GM21529 (cell line): ENCODE results near the gene GAL3ST3.
"Not testable (repeated sequence)": the region's sequence is repeated elsewhere in the genome, so short reads cannot be mapped to it uniquely, and the experiment has no call there.

Source experiments
- ATAC-seq: cut with Tn5 transposase; IDR thresholded peaks from one replicate; pipeline ENCODE4 v1.9.1; 2021; ENCODE audit not compliant: unreplicated experiment

Gene GAL3ST3

GRCh38 chr11:66014804-66015453, 34.0 kb downstream of the GAL3ST3 start:
- no peak for ATAC-seq

DNA sequence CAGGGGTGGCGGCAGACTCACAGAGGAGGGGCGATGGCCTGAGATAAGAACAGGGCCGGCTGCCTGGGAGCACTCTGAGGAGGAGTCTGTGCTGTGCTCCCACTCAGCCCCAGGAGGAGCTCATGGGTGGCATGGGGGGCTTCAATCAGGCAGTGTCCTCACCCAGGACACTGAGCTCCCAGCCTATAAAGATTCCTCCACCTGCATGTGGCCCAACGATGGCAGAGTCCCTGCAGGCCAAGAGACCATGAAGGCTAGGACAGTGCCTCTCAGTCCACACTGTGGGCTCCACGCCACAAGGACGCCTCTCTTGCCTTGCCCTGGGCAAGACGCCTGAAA, 35.2 kb downstream of the GAL3ST3 start:
- no peak for ATAC-seq

DNA sequence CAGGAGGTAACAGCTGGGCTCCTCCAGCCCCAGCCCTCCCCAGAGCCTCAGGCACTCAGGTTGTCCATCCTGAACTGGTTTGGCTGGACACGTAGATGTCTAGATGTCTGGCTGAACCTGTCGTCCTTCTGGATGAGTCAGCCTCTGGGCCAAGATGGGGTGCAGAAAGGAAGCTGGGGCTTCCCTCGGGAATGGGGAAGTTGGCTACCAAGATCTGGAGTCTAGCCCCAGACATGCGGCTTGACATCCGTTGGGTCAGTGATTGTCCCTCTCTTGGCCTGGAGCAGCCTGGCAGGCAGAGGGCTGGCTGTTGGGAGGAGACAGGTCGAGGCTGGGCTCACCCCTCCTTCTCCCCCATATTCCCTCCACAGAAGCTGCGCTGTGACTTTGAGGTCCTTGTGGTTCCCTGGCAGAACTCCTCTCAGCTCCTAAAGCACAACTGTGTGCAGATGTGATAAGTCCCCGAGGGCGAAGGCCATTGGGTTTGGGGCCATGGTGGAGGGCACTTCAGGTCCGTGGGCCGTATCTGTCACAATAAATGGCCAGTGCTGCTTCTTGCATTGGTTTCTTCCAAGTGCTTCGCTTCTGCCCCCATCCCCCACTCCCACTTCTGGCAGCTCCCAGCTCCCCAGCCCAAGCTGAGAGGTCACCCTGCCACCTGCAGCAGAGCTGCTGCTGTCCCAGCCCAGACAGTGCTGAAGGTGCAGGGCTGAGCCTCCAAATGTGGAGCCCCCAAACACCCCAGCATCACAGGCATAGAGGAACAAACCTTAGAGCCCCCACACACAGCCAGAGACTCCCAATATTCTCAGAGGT, 35.8 kb downstream of the GAL3ST3 start:
- ATAC-seq: no peak

DNA sequence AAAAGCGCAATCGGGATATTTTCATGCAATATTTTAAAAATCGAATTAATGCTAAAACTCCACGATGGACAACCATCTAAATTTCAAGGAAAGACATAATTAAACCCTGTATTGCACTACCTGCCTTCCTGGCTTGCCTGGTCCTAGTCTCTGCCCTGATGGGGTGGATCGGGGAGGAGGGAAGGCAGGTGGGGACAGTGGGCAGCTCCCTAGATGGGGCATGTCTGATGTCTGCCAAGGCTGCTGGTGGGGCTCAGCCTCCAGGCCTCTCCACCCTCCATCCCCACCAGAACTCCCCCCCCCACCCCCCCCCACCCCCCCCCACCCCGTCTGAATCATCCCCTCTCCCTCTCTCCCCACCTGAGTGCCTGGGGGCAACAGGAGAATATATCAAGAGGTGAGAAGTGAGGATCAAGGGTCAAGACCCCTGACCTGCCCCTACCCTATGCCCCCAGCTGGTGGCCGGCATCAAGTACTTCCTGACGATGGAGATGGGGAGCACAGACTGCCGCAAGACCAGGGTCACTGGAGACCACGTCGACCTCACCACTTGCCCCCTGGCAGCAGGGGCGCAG, 36.5 kb downstream of the GAL3ST3 start:
- ATAC-seq: no peak

DNA sequence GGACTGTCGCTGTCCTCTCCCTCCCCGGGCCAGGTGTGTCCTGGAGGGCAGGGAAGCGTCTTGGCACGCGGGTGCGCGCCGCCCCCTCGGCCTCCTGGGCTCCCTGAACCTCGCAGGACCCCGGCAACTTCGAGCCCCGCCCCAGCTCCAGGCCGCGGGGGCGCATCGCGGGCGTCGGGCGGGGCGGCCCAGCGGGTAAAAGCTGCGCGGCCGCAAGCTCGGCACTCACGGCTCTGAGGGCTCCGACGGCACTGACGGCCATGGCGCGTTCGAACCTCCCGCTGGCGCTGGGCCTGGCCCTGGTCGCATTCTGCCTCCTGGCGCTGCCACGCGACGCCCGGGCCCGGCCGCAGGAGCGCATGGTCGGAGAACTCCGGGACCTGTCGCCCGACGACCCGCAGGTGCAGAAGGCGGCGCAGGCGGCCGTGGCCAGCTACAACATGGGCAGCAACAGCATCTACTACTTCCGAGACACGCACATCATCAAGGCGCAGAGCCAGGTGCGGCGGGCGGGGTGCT, 37.1 kb downstream of the GAL3ST3 start, which contains the start of gene CST6:
Gene CST6 (plus strand): TSS at position 224 of the 519 bp plus-strand sequence. CDS start 37 bp downstream, at position 261.
- no peak for ATAC-seq

DNA sequence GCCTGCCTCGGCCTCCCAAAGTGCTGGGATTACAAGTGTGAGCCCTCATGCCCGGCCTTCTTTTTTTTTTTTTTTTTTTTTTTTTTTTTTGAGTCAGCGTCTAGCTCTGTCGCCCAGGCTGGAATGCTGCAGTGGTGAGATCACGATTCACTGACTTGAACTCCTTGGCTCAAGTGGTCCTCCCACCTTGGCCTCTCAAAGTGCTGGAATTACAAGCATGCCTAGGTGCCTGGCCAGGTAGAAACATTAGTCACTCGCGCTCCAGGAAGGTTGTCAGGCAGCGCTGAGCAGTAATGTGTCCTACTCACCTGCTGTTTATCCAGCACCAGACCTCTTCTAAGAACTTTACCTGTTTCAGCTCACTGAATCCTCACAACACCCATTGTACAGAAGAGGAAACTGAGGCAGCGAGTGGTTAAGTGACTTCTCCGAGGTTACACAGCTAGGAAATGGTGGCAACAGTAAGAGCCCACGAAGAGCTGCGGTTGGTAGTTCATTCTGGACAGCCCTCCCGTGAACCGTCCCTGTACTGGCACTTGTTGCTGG, 37.6 kb downstream of the GAL3ST3 start:
- ATAC-seq: no peak

- not testable (repeated sequence) for ATAC-seq
Measured at GRCh38 chr11:66010036-66010435, 38.9 kb downstream of the GAL3ST3 start.

DNA sequence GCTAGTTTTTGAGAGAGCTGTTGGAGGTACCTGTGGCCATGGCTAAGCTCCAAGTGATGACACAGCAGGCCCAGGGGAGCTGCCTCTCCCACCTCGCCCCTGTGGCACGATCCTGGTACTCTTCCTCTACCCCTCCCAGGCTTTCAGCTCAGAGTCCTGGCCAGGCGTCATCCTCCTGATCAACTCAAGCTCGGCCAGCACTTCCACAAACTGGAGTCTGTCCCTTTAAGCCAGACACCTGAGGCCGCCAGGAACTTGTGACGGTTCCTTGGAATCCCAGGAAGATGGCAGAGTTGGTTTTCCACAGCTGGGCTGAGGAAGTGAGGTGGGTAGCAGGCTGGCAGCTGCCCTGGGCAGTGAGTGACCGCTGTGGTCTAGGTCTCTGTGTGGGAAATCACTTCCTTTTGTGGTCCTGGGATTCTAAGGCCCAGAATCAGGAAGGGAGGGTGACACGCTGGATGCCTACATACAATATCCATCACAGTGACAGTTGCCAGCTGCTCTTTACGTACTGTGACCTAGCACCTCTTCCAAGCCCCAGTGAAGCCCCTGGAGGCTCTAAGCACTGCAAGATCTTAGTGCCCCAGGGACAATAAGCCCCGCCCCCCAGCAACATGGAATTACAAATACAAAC, 40.4 kb downstream of the GAL3ST3 start:
- ATAC-seq: no peak

DNA sequence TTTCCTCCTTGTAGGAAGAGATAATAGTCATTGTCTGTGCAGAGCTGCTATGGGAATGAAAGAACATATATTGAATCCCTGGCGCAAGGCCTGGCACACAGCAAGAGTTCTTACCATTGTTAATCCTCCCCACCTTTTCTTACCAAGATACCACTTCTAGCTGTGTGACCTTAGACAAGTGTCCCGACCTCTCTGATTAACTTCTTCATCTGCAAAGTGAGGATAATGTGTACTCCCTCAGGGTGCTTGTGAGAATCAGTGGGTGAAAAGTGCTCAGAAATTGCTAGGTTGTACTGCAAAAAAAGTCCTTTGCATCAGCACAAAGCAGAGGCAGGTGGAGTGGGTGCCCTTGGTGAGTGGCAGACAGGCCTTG, 40.9 kb downstream of the GAL3ST3 start:
- ATAC-seq: no peak

DNA sequence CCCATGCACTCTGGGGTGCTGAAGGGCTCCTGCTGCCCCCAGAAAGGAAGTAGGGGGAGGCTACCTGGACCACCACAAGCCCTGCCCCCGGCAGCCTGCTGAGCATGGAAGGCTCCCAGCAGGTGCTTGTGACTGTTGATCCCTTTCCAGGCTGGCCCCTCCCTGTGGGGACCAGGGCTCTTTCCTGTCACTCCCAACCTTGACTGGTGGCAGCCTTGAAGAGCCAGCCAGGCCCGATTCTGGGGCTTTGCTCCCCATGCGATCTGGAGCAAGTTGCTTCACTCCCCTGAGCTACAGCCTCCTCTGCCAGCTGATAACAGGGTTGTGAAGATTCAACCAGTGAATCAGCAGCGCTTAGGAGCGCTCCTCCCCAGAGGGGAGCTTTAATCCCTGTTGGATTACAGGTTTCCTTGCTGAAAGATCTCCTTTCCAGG, 41.7 kb downstream of the GAL3ST3 start:
- no peak for ATAC-seq

GRCh38 chr11:66006891-66007176, 42.1 kb downstream of the GAL3ST3 start:
- ATAC-seq: no peak

GRCh38 chr11:66006134-66006890, 42.6 kb downstream of the GAL3ST3 start:
- no peak for ATAC-seq

DNA sequence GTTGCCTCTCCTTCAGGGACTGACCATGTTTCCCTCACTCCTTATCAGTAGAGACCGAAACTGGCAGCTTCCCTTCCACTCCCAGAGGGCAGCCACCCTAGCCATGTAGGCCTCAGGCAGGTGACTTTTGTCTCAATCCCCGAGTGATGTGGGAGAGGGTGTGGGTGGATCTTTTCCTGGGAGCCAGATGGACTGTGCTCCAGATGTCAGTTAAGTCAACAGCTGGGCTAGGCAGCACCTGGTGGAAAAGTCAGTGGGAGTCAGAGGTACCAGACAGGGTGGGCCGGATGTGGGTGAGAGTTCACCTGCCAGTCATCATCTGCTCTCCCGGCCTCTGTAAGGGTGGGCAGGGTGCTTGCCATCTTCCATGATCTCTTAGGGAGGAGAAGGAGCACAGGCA, 44.8 kb downstream of the GAL3ST3 start:
- ATAC-seq: no peak

GRCh38 chr11:66003291-66003690, 45.7 kb downstream of the GAL3ST3 start:
- no peak for ATAC-seq

- peak; percentile 48 for ATAC-seq
Measured at GRCh38 chr11:66002648-66003225, 46.2 kb downstream of the GAL3ST3 start.

DNA sequence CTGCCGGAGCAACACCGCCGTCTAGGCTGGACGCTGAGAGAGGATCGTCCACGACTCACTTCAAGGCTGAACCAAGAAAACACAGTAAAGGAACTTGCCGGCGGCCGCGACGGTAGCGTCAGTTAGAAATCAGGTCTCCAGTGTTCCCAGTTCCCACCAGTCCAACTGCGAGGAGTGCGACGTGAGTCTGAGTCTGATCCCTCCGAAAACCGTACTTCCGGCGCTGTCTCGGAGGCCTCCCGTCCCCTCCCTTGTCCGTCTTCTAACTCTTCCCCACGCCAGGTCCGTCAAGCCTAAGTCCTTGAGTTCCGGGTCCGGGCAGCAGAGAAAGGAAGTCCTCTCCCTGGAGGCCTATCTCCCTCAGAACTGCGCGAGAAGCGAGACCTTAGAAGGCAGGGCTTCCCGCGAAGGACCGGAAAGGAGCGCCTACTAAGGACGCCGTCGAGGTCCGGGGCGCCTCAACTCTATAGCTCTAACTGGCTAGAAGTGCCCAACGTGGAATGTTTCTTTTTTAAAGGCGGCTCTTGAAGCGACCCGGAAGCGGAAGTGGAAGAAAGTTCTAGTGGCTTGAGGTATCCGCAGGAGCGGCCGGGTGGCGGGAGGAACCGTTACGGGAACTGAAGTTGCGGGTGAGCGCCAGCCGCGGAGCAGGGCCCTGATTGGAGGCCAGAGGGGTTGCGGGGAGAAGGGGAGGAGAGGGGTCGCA, 46.9 kb downstream of the GAL3ST3 start, which contains the start of the genes BANF1 and EIF1AD:
Gene BANF1 (plus strand): TSS at position 562 of the 706 bp plus-strand sequence. CDS start 748 bp downstream, outside the sequence.
Gene EIF1AD (minus strand): TSS at position 216 of the 706 bp plus-strand sequence. CDS start 1,768 bp downstream, outside the sequence.
- ATAC-seq: peak; percentile 66

DNA sequence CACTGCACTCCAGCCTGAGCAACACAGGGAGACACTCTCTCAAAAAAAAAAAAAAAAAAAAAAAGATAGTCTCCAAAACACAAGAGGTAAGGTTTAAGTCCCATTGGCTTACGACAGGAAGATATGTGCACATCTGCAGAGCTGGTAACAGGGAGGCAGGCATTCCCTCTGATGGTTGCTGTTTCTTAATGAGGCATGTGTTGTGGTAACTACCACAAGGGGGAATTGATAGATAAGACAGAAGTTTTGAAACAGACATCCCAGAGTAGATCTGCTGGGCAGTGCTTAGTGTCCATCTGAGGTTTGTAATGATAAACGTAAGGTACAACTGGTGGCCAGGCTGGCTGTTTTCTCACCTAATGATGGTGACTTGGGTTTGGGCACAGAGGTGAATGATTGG, 51.7 kb downstream of the GAL3ST3 start:
- no peak for ATAC-seq

- ATAC-seq: no peak
Measured at GRCh38 chr11:65992056-65992455, 56.9 kb downstream of the GAL3ST3 start.
